NT2/D1 (cell line): ENCODE results near the gene NPHS2.

Experiments used
- DNase-seq: peaks from one replicate; pipeline ENCODE4 v3.0.0-alpha.2; 2011; ENCODE audit warnings: low read depth, low spot score
- H3K27me3 ChIP-seq: 2 replicates; pipeline ENCODE4 v1.6.0; 2011; ENCODE audit warnings: mild to moderate bottlenecking; ENCODE audit not compliant: insufficient read length, insufficient read depth
- H3K36me3 ChIP-seq: 2 replicates; pipeline ENCODE4 v1.6.1; 2011; ENCODE audit warnings: mild to moderate bottlenecking, low read length, mixed read lengths; ENCODE audit not compliant: insufficient read depth, insufficient read length
- H3K4me1 ChIP-seq: 2 replicates; pipeline ENCODE4 v1.5.1; 2011; ENCODE audit not compliant: insufficient read depth, insufficient read length
- H3K4me3 ChIP-seq: 2 replicates; pipeline ENCODE4 v1.5.1; 2011; ENCODE audit warnings: low read depth; ENCODE audit not compliant: insufficient read length
- H3K9ac ChIP-seq: 2 replicates; pipeline ENCODE4 v1.6.0; 2011; ENCODE audit warnings: low read depth; ENCODE audit not compliant: insufficient read length
- H3K9me3 ChIP-seq: 2 replicates; pipeline ENCODE4 v1.5.1; 2011; ENCODE audit warnings: mild to moderate bottlenecking, low read length; ENCODE audit not compliant: insufficient read depth
- SUZ12 ChIP-seq: IDR thresholded peaks from 2 replicates; pipeline ENCODE4 v1.6.1; 2011; ENCODE audit not compliant: insufficient read length, insufficient read depth; ENCODE audit errors: extremely low read depth
- YY1 ChIP-seq: IDR thresholded peaks from 2 replicates; pipeline ENCODE4 v1.6.1; 2011; ENCODE audit not compliant: insufficient read length, insufficient read depth
- ZNF274 ChIP-seq: IDR thresholded peaks from 2 replicates; pipeline ENCODE4 v1.6.1; 2011; ENCODE audit warnings: mild to moderate bottlenecking, low read depth, low read length

Gene NPHS2

DNA sequence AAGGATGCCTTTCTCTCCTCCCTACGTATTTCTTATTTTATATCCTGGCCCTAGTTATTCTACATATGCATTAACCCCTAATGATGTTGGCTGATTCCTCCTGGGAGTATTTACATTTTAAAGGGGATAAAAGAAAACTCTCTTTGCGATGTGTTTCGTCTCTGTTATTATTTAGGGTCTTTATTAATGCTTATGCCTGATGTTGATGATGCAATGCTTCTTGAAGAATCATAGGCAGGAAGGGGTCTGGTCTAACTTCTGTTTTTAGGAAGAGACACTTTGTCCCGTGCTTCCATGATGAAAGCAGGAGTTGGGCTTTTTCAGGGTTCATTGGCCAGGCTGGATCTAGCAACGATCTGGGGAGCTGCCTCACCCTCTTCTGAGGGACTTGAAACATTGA, 761 bp upstream of the NPHS2 start:
- Histone ChIP-seq H3K4me3 (no peak overlapping the region), H3K9me3 (no peaks in the 10 kb centered on the region), H3K4me1 (no peaks in the 10 kb centered on the region), H3K27me3 (peaks cover 59% of the 10 kb centered on the region), H3K36me3 (no peaks in the 10 kb centered on the region), H3K9ac (no peak overlapping the region)
- no peak for DNase-seq
- TF ChIP-seq YY1 = no peak
- no peak for TF ChIP-seq ZNF274
- TF ChIP-seq SUZ12 = no peak

DNA sequence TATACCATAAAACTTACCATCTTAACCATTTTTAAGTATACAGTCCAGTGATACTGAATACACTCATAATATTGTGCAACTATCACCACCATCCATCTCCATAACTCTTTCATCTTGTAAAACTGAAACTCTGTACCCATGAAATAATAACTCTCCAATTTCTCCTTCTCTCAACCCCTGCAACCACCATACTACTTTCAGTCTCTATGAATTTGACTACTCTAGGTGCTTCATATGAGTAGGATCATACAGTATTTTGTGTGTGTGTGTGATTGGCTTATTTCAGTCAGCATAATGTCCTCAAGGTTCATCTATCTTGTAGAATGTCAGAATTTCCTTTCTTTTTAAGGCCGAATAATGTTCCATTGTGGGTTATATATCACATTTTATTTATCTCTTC, 17.7 kb downstream of the NPHS2 start:
- no peaks in the 10 kb centered on the region for H3K9me3 ChIP-seq

DNA sequence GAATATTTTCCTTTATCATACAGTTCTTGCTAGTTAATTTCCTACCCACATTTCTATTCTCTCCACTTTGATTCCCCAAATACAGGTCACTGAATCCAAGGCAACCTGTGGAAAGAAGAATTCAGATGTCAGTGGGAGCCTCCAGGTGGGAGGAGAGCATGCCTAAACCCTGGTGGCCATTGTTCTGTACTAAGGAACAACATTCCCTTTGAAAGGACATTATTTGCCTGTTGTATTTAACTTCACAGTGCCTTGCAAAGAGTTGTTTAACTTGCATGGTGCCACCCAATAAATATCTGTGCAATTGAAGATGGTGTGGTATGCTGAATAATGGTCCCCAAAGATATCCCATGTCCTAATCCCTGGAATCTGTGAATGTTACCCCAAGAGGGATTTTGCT, 21.3 kb downstream of the NPHS2 start:
- H3K9me3 ChIP-seq = no peaks in the 10 kb centered on the region
- H3K27me3 ChIP-seq = no peaks in the 10 kb centered on the region
- H3K4me3 ChIP-seq = no peak overlapping the region
- TF ChIP-seq YY1 (no peak), ZNF274 (no peak), SUZ12 (no peak)
- H3K4me1 ChIP-seq = no peaks in the 10 kb centered on the region
- no peaks in the 10 kb centered on the region for H3K36me3 ChIP-seq
- no peak for DNase-seq
- H3K9ac ChIP-seq = no peak overlapping the region

More for the DNA sequence above, 17.7 kb downstream of the NPHS2 start:
- Histone ChIP-seq H3K27me3 (no peaks in the 10 kb centered on the region), H3K9ac (no peak overlapping the region), H3K36me3 (no peaks in the 10 kb centered on the region), H3K4me3 (no peak overlapping the region), H3K4me1 (no peaks in the 10 kb centered on the region)
- no peak for DNase-seq
- TF ChIP-seq SUZ12 (no peak), ZNF274 (no peak), YY1 (no peak)

DNA sequence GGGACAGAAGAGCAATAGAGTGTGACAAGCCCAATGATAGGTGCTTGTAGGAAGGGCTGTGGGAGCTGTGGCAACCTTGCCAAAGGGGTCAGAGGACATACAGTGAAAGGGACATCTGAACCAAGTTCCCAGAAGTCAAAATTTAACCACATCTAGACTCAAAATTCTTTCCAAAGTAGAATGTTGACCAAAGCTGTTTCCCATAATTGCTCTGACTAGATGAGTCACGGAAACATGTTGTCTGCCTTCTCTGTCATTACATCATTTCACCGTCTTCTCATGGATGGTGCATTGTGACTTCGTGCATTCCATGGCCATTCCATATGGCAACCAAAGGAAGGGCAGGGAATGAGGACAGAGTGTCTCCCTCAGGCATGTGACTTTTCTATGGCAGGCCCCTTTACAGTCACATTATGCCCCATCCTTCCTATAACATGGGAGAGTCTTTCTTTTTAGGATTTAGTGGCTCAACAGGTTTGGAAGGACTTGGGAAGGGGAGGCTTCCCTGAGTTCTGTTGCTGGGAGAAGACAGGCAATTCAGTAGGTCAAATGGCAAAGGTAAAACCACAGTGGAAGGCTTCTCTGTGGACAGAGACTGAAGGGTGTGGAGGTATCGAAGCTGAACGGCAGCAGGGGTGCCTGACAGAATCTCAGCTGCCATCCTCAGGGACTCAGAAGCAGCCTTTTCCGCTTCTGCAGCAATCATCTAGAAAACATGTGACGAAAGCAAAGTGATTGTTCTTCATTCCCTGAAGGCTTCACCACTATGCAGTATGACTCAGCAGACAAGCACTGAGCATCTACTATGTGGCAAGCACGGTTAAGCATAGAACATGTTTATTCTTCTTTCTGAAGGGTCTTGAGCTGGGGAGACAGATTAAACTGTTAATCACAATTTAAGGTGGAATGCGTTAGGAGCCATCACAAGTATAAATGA, 24.7 kb downstream of the NPHS2 start:
- no peaks in the 10 kb centered on the region for H3K27me3 ChIP-seq
- TF ChIP-seq SUZ12 (no peak), YY1 (no peak), ZNF274 (no peak)
- H3K4me1 ChIP-seq = peaks cover 2% of the 10 kb centered on the region
- H3K4me3 ChIP-seq = no peak overlapping the region
- no peak for DNase-seq
- H3K9ac ChIP-seq = no peak overlapping the region
- H3K9me3 ChIP-seq = no peaks in the 10 kb centered on the region
- H3K36me3 ChIP-seq = no peaks in the 10 kb centered on the region

DNA sequence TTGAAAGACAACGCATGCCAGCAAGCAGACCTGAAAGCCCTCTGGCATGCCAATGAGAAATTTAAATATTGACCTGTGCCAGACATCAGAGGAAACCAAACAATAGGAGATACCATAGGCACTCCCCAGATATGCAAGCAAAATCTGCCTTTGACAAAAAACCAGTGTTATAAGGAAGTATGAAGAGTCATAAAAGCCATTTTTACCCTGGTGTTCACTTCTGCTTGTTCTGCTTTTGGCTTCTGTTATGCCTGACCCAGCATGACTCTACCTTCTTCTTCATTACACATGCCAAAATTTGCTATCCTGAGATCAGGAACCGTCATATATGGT, 26.4 kb downstream of the NPHS2 start:
- Histone ChIP-seq H3K36me3 (no peaks in the 10 kb centered on the region), H3K9me3 (no peaks in the 10 kb centered on the region), H3K9ac (no peak overlapping the region), H3K4me1 (peaks cover 2% of the 10 kb centered on the region), H3K4me3 (no peak overlapping the region), H3K27me3 (no peaks in the 10 kb centered on the region)
- no peak for TF ChIP-seq ZNF274
- TF ChIP-seq YY1 = no peak
- TF ChIP-seq SUZ12 = no peak
- DNase-seq = no peak

DNA sequence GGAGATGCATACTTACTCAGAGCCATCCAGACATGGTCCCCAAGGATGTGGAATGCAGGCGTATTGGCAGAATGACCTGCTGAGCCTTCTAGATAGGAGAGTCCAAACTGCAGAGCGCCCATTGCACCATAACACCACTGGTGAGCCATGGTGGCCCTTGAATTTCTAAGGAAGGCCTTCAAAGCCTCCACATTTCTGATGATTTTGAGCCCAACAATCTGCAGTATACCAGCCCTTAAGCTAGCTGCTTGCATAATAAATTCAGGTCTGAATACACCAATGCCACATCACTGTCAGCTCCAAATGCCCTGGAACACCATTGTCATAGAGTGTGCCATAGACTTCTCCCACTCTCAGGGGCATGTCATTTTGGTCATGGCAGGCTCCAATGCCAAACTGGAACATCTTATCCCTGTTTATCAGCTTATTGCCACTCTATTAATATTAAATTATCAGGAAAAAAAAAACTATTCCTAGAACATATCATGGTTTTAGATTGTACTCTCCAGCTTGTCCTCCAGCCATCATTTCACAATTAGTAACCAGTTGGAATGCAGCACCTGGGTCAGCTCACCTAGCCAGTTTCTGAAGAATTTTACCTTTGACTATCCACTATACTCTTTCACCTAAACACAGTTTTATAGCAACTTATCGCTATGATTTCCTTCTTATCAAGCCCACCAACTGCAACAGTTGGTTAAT, 26.9 kb downstream of the NPHS2 start:
- H3K36me3 ChIP-seq = no peaks in the 10 kb centered on the region

DNA sequence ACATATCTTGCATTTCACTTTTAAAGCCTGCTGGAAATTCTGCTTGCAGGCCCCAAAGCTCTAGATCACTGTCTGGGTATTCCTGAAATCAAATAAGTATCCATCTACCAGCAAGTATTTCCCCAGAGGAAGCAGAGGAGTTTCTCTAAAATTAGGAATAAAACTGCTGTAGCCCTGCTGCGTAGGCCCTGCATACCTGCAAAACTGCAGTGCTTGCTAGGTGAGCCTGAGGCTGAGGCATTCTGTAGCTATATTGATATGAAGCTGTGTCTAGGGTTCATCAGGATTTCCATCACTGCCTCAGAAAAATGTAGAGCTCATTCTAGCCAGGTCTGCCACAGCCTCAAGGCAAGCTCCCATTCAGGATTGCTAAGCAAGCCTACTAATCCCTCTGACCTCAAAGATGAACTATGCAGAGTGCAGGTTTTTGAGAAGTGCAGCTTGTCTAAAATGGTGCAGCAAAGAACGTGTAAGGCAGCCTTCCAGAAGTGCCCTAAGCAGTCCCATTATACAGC, 28.7 kb downstream of the NPHS2 start:
- H3K4me3 ChIP-seq = no peak overlapping the region

More for the DNA sequence above, 26.9 kb downstream of the NPHS2 start:
- Histone ChIP-seq H3K9ac (no peak overlapping the region), H3K9me3 (no peaks in the 10 kb centered on the region), H3K4me3 (no peak overlapping the region), H3K4me1 (peaks cover 2% of the 10 kb centered on the region), H3K27me3 (no peaks in the 10 kb centered on the region)
- TF ChIP-seq YY1 (no peak), ZNF274 (no peak), SUZ12 (no peak)
- no peak for DNase-seq

More for the DNA sequence above, 28.7 kb downstream of the NPHS2 start:
- Histone ChIP-seq H3K27me3 (no peaks in the 10 kb centered on the region), H3K36me3 (no peaks in the 10 kb centered on the region), H3K4me1 (peaks cover 2% of the 10 kb centered on the region), H3K9me3 (no peaks in the 10 kb centered on the region), H3K9ac (no peak overlapping the region)
- no peak for DNase-seq
- TF ChIP-seq SUZ12 (no peak), YY1 (no peak), ZNF274 (no peak)
